GM19468 (cell line): Measurements from ENCODE around the gene EGFR.
"Not testable (repeated sequence)": the region's sequence is repeated elsewhere in the genome, so short reads cannot be mapped to it uniquely, and the experiment has no call there.

Experiments used
- ATAC-seq: cut with Tn5 transposase; IDR thresholded peaks from one replicate; pipeline ENCODE4 v1.9.1; 2021; ENCODE audit warnings: mild to moderate bottlenecking, moderate library complexity, moderate number of reproducible peaks; ENCODE audit not compliant: unreplicated experiment; ENCODE audit errors: extremely low read depth

EGFR gene

DNA sequence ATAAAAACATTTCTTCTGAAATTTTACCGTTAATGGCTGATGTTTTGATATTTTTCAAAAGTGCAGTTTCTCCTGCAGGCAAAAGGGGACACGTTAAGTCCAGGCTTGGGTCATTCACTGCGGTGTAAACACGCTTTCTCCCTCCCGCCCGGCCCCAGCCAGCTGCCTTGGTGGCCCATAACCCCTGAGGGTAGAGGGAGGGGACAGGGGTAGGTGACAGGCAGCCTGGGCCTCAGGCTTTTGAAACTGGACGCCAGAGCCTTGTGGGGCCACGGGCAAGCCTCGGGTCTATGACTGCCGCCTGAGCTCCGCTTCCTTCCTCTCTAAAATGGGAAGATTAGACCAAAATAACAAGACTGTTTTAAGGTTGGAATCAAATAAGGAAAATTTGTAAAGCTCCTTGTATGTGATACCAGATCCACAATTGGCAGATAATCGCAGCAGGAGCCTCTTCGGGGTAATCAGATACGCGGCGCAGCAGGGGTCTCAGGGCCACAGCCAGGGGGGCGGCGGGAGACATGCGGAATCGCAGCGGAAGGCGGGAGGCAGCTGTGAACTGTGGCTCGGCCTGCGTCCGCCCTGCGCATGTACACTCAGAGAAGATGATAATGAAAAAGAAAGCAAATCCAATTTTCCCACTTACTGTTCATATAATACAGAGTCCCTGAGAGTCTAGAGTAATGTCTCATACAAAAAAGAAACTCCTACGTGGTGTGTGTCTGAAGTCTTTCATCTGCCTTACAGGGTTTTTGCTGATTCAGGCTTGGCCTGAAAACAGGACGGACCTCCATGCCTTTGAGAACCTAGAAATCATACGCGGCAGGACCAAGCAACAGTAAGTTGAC is 138.3 kb downstream of the EGFR start:
- no peak for ATAC-seq

DNA sequence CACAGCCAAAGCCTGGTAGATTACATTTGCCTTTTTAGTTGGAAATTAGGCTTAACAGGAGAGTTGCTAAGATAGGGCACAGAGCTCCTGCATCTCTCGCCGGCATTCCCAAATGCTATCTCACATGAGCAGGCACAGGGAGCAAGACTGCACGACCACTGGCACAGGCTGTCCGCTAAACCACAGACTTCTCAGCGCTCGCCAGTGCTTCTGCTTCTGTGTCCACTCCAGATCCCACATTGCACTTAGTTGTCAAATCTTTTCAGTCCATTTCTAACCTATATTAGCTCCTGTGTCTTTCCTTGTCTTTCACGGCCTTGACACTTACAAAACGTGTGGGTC is 138.9 kb downstream of the EGFR start:
- no peak for ATAC-seq

DNA sequence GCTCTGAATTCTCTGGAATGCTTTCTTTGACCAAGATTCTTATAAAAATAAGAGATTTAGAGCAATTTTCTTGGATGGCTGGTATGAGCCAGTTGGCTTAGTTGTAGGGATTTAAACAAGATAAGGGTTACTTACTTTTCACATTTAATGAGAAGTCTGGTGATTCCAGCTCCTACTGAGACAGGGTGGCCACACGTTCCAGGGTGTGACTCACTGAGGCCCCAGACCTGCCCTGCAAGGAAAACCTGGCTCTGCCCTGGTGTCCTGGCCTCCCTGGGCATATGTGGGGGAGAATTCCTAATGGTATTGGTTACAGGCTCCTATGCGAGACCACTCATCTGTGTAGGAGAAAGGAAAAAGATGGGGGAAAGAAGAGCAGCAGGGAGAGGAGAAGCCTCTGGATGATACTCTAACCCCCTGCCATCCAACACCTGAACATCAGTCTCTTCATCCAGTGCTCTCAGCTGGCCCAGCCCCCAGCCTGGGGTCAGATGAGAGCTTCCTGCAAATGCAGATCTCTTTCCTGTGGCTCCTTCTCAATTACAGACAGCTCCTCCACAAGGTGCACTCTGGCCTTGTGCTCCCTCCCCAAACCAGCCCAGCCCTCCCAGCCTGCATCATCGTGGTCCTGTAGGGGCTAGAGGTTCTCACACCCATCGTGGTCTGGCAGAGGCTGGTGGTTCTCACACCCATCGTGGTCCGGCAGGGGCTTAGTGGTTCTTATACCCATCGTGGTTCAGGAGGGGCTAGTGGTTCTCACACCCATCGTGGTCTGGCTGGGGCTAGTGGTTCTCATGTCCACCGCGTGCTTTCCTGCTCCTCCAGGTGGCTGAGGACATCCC is 139.9 kb downstream of the EGFR start:
- ATAC-seq, result no peak

DNA sequence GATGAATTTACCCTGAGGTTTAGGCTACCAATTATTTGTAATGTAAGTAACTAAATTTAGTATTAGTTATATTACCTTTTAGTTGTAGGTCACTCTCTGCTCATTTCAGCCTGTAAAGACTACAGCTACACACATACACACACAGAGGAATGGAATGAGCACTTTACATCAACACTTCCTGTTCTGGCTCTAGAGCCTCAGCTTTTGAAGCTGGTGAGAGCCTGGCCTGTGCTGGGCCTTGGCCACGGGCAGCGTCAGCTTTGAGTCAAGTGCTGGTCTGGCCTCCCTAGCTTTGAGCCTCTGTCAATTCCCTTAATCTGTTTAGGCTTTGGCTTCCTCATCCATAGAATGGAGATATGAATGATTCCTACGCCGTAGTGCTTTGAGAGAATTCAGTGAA is 141.7 kb downstream of the EGFR start:
- ATAC-seq, result no peak

DNA sequence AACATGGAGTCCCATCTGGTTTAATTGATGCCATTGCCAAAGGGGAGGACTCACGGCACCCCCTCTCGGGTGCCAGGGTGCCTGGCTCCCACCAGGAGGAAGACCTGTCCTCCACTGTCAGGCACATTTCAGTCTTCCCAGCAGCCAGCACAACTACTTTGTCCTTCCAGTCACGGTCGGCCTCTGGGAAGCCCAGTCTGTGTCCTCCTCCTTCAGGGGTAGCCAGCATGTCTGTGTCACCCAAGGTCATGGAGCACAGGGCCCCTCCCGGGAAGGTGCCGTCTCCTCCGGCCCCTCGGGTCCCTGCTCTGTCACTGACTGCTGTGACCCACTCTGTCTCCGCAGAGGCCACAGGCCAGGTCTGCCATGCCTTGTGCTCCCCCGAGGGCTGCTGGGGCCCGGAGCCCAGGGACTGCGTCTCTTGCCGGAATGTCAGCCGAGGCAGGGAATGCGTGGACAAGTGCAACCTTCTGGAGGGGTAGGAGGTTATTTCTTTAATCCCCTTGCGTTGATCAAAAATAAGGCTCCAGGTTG is 142.4 kb downstream of the EGFR start:
- ATAC-seq, result no peak

DNA sequence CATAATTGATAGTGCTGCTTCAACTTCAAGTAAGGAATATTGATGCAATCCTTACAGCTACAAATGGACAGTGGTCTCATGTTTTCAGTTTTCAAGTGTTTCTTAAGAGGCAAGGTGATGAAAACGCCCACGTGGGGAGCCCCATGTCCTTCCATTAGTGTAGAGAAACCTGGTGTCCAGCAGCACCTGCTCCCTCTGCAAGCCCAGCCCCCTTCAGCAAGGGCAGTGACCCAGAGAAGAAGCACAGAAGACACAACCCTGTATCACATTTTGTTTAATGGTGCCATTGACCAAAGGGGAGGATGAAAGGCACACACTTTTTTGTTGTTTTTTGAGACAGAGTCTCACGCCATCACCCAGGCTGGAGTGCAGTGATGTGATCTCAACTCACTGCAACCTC is 143.7 kb downstream of the EGFR start:
- ATAC-seq, result no peak

DNA sequence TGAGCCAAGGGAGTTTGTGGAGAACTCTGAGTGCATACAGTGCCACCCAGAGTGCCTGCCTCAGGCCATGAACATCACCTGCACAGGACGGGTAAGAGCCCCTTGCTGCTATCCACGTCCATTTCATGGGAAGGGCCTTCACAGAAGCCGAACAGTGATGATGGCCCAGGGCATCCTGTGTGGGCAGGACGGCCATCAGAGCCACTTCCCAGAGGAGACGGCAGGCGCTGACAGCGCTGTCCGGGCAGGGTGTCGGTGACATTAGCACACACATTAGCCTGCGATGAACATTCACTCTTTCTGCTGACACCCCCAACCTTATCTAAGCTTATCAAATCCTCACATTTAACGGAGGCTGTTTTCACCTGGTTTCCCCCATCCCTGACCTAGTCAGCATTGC is 144.9 kb downstream of the EGFR start:
- no peak for ATAC-seq

DNA sequence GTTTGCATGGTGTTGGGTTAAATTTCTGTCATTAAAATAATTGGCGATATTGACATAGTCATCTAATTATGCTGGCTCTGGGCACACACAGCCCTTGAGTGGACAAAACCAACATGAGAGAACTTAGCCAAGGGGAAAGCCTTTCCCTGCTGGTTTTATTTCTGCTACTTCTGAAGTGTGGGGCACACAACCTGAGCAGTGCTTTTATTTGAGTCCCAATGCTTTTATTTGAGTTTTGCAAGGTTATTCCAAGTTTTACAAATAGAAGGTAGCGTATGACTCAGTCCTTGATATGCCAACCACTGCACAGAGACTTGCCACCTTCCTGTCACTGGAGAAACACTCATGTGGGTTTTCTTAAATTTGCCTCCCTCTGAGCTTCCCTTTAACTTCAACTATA is 145.7 kb downstream of the EGFR start:
- ATAC-seq, result no peak

DNA sequence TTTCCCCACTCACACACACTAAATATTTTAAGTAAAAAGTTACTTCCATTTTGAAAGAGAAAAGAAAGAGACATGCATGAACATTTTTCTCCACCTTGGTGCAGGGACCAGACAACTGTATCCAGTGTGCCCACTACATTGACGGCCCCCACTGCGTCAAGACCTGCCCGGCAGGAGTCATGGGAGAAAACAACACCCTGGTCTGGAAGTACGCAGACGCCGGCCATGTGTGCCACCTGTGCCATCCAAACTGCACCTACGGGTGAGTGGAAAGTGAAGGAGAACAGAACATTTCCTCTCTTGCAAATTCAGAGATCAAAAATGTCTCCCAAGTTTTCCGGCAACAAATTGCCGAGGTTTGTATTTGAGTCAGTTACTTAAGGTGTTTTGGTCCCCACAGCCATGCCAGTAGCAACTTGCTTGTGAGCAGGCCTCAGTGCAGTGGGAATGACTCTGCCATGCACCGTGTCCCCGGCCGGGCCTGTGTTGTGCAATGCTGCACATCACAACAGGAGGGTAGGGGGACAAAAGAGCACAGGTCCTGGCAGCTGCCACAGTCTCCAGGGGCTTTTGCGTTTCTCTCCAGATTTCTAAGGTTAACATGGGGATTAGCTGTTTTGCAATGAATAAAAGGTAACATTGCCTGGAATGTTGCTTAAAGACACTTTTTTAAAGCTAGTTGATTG is 146.5 kb downstream of the EGFR start:
- ATAC-seq, result no peak

DNA sequence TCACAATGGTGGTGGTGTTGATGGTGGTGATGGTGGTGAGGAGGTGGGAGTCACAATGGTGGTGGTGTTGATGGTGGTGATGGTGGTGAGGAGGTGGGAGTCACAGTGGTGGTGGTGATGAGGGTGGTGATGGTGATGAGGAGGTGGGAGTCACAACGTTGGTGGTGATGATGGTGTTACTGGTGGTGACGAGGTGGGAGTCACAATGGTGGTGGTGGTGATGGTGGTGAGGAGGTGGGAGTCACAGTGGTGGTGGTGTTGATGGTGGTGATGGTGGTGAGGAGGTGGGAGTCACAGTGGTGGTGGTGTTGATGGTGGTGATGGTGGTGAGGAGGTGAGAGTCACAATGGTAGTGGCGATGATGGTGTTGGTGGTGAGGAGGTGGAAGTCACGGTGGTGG is 148.5 kb downstream of the EGFR start:
- ATAC-seq, result not testable (repeated sequence)

DNA sequence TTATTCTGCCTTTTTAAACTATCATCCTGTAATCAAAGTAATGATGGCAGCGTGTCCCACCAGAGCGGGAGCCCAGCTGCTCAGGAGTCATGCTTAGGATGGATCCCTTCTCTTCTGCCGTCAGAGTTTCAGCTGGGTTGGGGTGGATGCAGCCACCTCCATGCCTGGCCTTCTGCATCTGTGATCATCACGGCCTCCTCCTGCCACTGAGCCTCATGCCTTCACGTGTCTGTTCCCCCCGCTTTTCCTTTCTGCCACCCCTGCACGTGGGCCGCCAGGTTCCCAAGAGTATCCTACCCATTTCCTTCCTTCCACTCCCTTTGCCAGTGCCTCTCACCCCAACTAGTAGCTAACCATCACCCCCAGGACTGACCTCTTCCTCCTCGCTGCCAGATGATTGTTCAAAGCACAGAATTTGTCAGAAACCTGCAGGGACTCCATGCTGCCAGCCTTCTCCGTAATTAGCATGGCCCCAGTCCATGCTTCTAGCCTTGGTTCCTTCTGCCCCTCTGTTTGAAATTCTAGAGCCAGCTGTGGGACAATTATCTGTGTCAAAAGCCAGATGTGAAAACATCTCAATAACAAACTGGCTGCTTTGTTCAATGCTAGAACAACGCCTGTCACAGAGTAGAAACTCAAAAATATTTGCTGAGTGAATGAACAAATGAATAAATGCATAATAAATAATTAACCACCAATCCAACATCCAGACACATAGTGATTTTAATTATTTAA is 151.7 kb downstream of the EGFR start:
- ATAC-seq, result no peak

DNA sequence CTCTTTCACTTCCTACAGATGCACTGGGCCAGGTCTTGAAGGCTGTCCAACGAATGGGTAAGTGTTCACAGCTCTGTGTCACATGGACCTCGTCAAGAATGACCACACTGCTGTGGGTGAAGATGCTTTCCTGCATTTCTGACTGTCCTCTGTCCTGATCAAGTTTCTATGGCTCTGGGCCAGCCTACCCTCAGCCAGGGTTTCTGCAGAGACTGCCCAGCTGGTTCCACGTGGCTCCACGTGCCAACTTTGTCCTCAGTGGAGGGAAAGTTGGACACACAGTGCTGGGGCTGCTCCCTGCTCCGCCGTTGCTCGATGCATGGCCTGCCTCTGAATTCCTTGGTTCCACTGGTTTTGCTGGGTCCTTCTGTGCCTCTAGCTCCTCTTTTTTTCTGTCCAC is 152.3 kb downstream of the EGFR start:
- no peak for ATAC-seq

DNA sequence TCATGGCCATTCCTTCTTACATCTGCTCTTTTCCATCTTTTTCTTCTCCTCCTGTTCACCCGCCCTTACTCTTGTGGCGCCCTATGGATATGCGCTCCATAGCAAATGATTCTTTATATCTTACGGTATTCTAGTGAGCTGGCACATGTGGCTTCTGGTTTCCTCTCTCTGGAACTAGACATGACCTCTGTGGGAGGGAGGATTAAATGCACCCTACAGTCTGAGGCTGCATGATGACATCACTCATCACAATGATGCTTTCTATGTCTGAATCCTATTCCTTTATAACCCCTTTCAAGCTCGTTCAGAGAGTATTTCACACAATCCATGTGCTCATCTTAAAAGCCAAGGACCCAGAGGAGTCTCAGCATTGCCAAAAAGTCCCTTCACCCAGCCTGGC is 153.3 kb downstream of the EGFR start:
- ATAC-seq, result no peak

DNA sequence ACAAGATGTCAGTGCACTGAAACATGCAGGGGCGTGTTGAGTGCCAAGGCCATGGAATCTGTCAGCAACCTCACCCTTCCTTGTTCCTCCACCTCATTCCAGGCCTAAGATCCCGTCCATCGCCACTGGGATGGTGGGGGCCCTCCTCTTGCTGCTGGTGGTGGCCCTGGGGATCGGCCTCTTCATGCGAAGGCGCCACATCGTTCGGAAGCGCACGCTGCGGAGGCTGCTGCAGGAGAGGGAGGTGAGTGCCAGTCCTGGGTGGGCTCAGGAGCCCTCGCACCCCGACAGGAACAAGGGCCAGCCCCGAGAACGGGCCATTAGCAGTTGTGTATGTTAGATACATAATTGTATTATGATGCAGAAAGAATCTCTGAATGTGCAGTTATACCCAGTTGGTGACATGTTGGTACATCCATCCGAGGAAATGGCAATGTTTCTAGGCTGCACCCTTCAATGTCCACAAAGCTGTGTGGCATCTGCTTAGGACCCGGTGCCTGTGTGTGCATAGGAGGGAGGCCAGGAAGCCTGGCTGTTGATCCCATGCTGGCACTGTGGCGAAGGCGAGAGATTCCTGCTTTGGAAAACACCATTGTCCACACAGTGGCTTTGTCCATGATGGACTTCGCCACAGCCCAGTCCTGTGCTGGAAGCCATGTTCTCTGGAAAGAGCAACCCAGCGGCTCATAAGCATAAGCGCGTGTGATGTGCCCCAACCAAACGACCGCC is 154.2 kb downstream of the EGFR start:
- no peak for ATAC-seq

DNA sequence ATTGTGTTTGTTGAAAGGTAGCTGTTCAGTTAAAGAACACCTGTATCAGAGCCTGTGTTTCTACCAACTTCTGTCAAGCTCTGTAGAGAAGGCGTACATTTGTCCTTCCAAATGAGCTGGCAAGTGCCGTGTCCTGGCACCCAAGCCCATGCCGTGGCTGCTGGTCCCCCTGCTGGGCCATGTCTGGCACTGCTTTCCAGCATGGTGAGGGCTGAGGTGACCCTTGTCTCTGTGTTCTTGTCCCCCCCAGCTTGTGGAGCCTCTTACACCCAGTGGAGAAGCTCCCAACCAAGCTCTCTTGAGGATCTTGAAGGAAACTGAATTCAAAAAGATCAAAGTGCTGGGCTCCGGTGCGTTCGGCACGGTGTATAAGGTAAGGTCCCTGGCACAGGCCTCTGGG is 154.9 kb downstream of the EGFR start:
- no peak for ATAC-seq

DNA sequence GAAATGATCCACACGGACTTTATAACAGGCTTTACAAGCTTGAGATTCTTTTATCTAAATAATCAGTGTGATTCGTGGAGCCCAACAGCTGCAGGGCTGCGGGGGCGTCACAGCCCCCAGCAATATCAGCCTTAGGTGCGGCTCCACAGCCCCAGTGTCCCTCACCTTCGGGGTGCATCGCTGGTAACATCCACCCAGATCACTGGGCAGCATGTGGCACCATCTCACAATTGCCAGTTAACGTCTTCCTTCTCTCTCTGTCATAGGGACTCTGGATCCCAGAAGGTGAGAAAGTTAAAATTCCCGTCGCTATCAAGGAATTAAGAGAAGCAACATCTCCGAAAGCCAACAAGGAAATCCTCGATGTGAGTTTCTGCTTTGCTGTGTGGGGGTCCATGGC is 155.6 kb downstream of the EGFR start:
- ATAC-seq, result no peak

DNA sequence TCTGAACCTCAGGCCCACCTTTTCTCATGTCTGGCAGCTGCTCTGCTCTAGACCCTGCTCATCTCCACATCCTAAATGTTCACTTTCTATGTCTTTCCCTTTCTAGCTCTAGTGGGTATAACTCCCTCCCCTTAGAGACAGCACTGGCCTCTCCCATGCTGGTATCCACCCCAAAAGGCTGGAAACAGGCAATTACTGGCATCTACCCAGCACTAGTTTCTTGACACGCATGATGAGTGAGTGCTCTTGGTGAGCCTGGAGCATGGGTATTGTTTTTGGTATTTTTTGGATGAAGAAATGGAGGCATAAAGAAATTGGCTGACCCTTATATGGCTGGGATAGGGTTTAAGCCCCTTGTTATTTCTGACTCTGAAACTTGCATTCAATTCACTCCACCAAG is 156.0 kb downstream of the EGFR start:
- ATAC-seq, result no peak

DNA sequence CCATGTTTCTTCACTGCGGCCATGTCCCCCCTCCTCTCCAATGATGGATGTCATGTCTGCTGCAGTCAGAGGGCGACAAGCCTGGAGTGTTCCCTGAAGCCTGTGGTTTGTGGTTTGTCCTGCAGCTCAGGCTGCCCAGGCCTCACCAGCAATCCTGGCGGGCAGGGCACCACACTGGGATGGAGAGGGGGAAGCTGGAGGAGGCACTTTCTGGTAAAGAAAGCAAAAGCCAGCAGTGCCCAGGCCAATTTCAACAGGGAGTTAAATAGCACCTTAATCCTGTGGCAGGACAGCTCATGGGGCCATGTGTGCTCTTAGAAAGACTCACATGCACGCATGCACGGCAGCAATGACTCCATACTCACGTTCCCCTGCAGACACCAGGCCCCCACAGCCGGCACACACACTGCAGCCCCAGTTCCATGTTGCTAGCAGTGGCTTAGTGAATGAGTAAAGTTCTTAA is 158.3 kb downstream of the EGFR start:
- ATAC-seq, result no peak

DNA sequence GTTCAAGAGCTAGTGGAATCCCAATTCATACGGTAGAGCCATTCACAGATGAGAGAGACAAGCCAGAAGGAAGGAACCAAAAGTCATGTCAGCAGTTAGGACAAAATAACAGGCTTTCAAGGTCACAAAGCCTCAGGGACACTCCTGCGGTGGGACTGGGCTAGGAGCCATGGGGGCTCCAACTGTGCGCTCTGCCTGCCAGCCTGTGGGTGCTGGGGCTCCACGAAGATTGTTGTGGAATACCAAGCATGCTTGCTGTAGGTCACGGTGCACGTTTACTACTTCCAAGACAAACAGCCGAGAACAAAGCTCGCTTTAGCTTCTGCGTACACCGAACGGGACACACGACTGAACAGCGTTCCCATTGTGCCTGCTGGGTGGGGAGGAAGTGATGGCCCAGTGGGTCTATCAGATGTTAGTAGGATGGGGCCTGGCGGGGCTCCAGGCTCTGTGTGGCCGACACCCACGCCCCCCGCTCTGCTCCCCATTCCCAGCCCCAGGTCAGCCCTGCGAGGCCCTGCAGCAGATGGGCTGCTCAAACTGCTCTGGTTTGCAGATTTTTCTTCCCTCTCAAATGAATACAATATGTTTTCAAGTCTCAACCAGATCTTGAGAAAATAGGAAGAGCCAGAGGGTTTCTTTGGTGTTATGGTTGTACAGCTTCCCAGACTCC is 158.9 kb downstream of the EGFR start:
- ATAC-seq, result no peak
